HG02938 (cell line): ENCODE data around the gene SDSL.

Experiments
- ATAC-seq: cut with Tn5 transposase; IDR thresholded peaks from one replicate; pipeline ENCODE4 v1.9.1; 2021; ENCODE audit warnings: mild to moderate bottlenecking, moderate library complexity; ENCODE audit not compliant: unreplicated experiment

The SDSL gene

GRCh38 chr12:113467502-113468364 lies 45.6 kb downstream of the SDSL start:
- ATAC-seq: no peak

DNA sequence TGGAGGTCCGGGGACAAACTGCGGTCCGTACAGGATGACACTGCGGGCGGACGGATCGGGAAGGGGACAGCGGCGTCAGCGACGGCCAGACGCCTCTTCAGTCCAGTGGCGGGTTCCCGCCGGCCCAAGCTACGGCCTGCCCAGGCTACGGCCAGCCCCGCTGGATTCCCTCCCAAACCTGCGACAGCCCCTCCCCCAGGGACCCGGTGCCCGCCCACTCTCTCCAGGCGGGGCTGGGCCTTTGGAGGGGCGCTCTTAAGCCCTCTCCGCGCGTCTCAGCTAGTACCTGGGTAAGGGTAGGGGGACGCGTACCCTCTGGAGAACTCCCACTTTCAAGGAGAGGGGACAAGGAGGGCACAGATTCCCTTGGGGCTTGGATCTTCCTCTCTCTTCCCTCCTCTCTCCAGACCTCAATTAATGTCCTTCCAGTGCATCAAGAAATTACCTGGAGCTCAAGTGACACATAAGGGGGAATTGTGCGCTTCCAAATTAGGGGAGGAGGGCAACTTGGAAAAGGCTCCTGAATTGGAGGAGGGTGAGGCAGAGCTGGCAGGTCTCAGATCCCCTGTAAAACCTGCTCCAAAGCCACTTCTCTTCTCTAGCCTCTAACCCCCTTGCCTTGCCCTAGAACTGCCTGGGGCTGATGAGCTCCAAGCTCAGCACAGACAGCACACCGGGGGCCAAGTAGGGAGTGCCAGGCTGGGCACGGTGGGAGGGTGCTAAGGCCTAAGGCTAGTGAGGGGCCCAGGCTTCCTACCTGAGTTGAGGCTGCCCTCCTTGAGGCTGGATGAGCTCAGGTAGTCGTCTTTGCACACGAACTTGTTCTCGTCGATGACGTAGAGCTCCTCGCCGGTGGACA lies 46.4 kb downstream of the SDSL start:
- ATAC-seq: no peak

DNA sequence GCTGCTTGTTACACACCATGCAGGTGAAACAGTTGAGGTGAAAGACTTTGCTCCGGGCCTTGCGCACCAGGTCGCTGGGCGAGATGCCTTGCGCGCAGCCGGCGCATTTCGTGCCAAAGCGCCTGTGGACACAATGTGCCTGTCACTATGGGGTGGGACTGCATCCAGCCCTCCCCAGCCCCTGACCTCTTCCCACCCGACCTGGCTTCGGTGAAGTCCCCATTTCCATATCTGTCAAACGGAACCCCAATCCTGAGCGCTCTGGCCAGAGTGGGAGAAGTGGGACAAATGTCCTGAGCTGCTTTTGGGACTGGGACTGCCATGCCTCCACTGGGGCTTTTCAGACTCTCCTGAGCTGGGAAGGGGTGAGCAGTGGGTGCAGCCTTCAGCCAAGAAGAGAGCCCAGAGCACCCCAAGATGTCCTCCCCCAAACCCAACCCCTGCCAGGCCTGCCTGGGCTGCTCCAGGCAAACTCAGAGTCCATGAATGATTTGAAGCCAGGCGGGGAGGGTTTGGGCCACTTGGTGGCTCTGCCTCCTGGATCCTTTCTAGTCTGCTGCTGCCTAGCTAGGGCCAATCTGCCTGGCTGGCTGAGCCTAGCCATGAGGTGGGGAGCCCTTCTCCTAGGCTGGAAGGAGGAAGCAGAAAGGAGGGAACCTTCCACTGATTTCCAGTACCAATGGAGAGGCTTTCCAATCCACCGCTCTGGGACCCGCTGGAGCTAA lies 47.2 kb downstream of the SDSL start:
- no peak for ATAC-seq

- ATAC-seq: no peak
Measured at GRCh38 chr12:113469949-113470743, 48.0 kb downstream of the SDSL start.

DNA sequence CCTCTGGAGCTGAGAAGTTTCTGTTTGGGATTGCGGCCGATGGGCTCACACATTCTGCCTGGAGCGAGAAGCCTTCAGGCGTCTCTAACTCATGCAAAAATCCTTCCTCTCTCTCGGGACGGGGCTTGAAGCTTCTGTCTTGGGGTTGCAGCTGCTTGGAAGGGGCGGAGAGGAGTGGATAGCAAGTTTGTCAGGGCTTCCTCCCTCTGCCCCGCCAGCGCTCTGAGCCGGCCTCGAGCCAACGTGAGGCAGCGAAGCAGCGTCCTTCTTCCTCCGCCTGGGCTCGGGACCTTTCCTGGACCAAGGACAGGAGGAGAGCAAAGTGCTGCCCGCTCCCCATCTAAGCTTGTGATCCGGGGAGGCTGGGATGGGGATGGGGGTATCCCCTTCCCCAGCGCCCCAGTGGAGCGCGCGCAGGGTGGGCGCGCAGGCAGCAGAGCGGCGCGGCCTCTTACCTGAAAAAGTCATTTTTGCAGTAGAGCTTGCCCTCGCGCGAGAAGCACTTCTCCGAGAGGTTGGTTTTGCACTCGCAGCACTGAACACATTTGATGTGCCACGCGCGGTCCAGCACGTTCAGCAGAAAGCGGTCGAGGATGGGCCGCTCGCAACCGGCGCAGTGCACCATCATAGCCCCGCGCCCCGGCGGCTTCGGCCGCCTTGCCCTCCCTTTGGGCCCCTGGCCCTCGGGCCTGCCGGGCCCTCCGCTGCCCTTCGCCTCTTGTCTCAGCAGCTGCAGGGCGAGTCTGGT lies 48.9 kb downstream of the SDSL start:
- no peak for ATAC-seq

- ATAC-seq: no peak
Measured at GRCh38 chr12:113471619-113472171, 49.5 kb downstream of the SDSL start, which contains the start of gene LHX5. Gene LHX5, minus strand, starts transcription at chr12:113471871. Its CDS starts 373 bp downstream, at chr12:113471498.

DNA sequence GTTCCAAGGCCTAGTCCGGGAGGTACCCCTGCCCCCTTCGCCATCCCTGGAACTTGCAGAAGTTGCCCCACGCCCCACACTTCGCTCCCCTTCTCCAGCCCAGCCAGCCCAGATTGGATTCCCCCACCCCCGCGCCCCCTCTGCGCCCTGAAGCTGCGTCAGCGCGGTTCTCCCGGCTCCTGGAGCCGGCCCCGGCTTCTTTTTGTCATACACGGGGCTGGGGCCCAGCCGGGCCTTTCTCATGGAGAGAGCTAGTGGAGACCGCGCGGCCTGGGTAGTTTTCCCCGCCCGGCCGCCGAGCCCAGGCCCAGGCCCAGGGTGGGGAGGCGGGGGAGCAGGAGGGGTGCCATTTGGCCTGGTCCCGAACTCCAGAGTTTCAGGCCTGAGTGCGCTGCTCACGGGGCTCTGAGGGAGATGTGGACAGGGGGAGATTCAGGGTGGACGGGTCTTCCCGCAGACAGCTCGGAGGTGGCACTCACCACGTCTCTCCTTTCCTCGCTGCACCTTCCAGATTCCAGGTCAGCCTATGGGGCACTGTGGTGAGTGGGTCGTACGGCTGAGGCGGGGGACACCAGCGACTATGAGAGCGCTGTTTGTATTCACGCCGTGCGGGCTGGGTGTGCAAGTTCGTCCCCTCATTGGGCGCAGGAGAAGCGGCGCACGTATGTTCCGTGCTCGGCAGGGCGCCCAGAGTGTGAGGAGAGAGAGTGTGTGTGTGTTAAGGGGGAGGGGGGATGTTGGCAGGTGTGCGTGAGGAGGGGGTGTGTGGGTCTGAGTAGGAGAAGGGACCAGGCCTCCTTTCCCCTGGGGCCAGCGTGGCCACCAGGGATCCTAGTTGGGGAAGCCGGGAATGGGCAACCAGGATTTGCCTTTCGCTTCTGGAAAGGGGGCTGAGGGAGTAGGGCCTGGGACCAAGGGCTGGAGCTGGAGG lies 50.3 kb downstream of the SDSL start:
- ATAC-seq: no peak

- no peak for ATAC-seq
Measured at GRCh38 chr12:113473400-113473799, 51.2 kb downstream of the SDSL start.

DNA sequence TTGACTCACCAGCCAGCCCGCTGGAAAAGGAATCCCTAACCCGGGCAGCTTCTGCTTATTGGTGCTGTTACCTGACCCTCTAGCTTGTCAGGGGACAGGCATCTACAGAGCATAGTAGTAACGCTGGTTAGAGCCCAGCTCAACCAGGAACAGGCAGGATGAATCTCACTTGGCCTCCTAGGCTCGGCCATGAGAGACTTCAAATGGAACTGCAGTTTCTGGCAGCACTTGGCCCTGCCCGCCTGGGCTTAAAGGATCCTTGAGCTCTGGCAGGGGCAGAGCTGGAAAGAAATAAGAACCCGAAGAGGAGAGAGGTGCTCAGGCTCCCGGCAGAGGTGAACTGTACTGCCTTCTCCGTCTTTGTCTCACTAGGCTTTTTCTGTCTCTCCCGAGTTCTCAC lies 51.8 kb downstream of the SDSL start:
- no peak for ATAC-seq

DNA sequence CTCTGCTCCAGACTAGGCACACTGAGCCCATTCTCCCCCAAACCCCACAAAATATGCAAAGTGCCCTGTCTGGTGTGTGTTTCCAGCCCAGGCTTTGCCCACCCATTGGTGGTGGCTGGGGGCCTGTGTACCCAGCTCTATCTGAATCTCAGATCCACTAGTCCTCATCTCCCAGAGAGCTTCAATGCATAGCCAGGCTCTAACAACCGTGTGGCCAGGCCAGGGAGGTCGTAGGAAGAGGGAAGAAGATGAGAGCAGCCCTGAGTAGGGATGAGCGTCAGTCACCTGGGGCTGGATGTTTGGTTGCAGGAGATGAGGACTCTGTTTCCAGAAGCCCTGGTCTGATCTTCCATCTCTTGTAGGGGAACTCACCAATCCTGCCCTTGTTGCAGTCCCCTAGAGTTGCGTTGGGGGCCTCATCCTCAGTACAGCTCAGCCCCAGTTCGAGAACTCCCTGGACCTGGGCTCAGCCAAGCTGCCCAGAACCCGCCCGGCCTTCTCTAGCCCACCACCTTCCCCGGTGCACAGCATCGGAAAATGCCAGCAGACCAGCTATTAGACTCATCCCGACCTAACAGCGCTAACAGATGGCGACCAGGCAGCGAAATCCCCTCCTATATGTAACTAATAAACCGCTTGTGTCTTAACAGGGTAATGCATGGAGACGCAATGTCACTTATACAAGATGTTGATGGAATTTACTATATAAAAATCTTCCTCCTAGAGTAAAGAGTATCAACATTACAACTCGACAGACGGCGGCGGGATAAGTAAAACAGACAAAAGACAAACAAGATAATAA lies 52.7 kb downstream of the SDSL start:
- no peak for ATAC-seq

DNA sequence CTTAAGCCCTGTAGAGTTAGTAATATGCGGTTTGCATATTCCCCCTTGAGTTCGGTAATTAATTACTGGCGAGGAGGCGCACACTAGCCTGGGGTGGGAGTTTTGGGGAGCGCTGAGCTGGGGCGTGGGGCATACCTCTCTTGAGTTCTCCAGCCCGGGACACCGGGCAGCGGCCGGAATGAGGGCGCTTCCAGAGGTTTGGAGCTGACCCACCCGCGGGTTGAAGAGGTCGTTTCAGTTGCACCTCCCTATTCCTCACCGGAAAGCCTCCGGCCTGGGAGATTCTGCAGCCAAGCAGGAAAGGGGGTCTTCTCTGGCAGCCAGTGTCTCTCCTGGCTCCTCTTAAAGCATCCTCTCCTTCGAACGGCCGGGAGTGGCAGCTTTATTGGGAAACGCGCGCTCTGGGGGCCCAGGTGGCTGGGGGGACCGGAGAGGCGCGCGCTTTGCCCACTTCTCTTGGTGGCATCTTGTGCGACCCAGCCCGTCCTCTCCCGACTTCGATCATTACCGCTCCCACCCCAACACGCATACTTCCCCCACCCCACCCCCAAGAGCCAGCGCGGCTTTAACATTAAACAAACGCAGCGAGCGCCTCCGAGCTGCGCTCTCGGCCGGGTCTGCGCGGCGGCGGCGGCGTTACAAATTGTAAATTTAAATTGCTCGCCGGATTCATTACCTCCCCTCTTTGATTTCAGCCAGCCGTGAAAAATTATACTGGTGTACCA lies 53.4 kb downstream of the SDSL start:
- ATAC-seq: no peak

- ATAC-seq: no peak
Measured at GRCh38 chr12:113476176-113476986, 54.2 kb downstream of the SDSL start.

GRCh38 chr12:113477171-113477841 lies 55.1 kb downstream of the SDSL start:
- no peak for ATAC-seq

GRCh38 chr12:113477842-113478215 lies 55.6 kb downstream of the SDSL start:
- ATAC-seq: no peak

DNA sequence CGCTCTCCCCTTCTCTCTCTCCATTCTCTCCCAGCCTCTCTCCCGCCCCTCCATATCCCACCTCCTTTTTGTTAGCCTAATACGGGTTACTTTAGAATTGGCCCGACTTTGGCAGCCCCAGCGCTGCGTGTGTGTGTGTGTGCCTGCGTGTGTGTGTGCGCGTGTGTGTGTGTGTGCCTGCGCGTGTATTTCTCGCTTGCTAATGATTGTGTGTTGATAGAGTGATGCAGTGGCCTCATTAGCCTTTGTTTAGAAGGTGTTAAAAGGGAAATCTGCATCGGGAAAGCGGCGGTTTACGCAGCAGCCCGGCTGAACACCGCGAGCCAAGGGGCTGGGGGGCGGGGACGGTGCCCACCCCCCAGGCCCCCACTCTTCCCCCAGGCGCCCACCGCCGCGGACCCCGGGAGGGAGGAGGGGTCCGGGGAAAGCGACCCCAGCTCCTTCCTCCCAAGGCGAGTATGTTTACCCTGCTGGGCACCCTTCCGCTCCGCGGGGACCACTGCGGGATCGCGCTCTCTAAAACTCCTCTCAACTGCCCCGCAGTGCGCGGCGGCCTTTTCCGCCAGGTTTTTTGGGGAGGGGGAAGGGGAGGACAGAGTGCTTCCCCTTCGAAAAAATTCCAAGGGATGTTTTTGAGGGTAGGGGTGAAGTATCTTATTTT lies 56.3 kb downstream of the SDSL start:
- ATAC-seq: no peak
